NCI-H146 treated with DMSO at 0.1 percent for 48 hours (cell line): ENCODE measurements around the gene HSP90AB1.

ENCODE experiments used
- DNase-seq: peaks from one replicate; lab custom pipeline; 2025; ENCODE audit not compliant: unreplicated experiment; lab: John Stamatoyannopoulos, UW

Gene HSP90AB1

GRCh38 chr6:44284121-44284520 is 37.2 kb downstream of the HSP90AB1 start:
- DNase-seq, result no peak

DNA sequence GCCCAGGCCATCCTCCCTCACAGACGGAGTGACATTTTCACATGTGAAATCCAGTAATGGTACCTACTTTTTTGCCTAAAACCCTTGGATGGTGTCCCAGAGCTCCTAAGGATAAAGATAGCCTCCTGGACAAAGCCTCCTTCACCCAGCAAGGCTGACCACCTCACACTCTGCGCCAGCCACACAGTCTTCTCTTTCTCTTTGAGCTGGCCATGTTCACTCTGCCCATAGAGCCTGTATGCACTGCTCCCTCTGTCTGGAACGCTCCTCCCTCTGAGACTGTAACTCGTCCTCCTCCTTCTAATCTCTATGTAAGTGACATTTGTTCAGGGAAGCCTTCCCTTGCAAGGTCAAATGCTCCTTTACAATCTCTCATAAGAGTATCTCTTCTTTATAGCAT is 38.0 kb downstream of the HSP90AB1 start:
- no peak for DNase-seq

DNA sequence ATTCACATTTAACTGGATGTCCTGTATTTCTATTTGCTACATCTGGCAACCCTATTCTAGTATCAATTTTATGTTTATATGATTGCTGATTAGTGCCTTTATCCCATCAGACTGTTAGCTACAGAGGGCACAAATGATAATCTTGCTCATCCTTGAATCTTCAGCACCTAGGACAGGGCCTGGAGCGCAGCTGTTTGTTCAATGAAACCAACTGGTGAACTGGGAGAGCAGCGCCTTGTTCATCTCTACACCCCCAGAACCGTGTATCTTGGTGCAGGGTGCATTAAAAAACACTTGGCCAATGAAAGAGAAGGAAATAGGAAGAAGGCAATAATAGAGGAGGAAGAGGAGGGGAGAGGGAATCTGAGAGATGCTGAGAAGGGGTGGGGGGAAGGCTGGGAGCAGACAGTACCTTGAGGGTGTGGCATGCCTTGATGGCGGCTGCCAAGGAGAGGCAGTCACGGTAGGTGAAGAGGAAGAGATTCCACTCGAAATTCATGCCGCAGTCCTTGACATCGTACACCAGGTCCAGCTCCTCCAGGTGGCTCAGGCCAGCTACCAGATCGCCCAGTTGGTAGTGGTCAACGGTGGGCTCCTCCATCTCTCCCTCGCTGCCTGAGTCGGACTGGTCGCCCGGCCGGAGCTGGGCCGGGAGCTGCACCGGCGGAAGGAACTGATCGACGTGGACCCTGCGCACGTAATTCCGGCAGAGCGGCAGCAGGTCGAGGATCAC is 38.8 kb downstream of the HSP90AB1 start:
- no peak for DNase-seq

- DNase-seq, result no peak
Measured at GRCh38 chr6:44286285-44286565, 39.3 kb downstream of the HSP90AB1 start.

GRCh38 chr6:44286747-44287146 is 39.8 kb downstream of the HSP90AB1 start:
- DNase-seq, result no peak

- no peak for DNase-seq
Measured at GRCh38 chr6:44289726-44290260, 42.9 kb downstream of the HSP90AB1 start.

GRCh38 chr6:44291841-44292240 is 44.9 kb downstream of the HSP90AB1 start:
- no peak for DNase-seq

- no peak for DNase-seq
Measured at GRCh38 chr6:44292661-44293365, 45.9 kb downstream of the HSP90AB1 start.

GRCh38 chr6:44294832-44295791 is 48.2 kb downstream of the HSP90AB1 start:
- no peak for DNase-seq

- DNase-seq, result peak; percentile 54
Measured at GRCh38 chr6:44297063-44298038, 50.5 kb downstream of the HSP90AB1 start.

GRCh38 chr6:44298055-44298803 is 51.3 kb downstream of the HSP90AB1 start:
- no peak for DNase-seq

GRCh38 chr6:44298864-44299263 is 52.0 kb downstream of the HSP90AB1 start:
- no peak for DNase-seq

GRCh38 chr6:44300292-44300823 is 53.5 kb downstream of the HSP90AB1 start:
- no peak for DNase-seq

DNA sequence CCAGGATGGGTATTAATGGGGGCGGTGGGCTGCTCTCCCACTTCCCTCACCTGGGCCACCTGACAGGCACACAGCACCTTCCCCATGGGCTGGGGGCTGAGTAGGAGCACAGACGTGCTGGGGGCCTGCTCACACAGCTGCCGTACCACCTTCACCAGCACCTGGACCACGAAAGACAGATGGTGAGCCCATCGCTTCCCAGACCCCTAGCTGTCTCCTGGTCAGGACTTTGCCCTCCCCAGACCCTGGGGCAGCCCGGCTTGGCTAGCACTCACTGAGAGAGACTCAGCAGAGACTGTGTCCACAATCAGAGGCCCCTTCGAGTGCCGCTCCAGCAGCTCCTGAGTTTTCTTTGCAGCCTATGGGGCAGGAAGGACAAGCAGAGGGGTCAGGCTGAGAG is 54.2 kb downstream of the HSP90AB1 start:
- DNase-seq, result no peak

GRCh38 chr6:44301782-44302564 is 55.1 kb downstream of the HSP90AB1 start:
- DNase-seq, result no peak

DNA sequence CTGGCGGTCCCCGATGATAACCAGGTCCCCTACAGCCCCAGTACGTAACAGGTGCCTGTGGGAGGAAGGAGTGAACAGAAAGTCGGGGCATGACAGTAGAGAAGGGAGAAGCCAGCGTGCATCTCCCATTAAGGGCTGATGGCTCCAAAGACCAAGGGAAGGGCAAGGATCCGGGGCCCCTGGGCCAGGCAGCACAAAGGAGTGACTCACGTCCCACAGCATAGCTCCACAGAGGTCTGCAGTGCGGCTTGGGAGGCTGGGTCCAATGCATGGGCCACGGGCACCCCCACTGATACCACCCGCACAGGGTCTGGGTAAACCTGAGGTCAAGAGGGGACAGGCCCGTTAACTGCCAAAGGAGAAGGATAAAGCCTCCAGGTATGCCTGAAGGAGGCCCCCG is 56.0 kb downstream of the HSP90AB1 start:
- DNase-seq, result no peak
